Osteocyte (in vitro differentiated cells): ENCODE data around the gene ENPP1. TPM values are rescaled to one million over a fixed set of nuclear protein-coding genes. Genes with fewer than 3 reads are reported as not detected.

Experiments used
- DNase-seq: peaks from one replicate; pipeline ENCODE4 v3.0.0; 2021; ENCODE audit warnings: mixed read lengths; ENCODE audit not compliant: unreplicated experiment; ENCODE audit errors: extremely low spot score
- H3K27ac Mint-ChIP-seq: one replicate; pipeline ENCODE4 v1.8.0; 2021; ENCODE audit warnings: mild to moderate bottlenecking, mixed read lengths; ENCODE audit not compliant: unreplicated experiment
- H3K27me3 Mint-ChIP-seq: one replicate; pipeline ENCODE4 v1.8.0; 2021; ENCODE audit warnings: mixed read lengths; ENCODE audit not compliant: unreplicated experiment
- H3K36me3 Mint-ChIP-seq: one replicate; pipeline ENCODE4 v1.8.0; 2021; ENCODE audit warnings: mixed read lengths; ENCODE audit not compliant: unreplicated experiment
- H3K4me1 Mint-ChIP-seq: one replicate; pipeline ENCODE4 v1.8.0; 2021; ENCODE audit warnings: mixed read lengths; ENCODE audit not compliant: unreplicated experiment
- H3K4me3 Mint-ChIP-seq: one replicate; pipeline ENCODE4 v1.8.0; 2021; ENCODE audit warnings: mild to moderate bottlenecking, moderate library complexity, mixed read lengths; ENCODE audit not compliant: unreplicated experiment
- H3K9me3 Mint-ChIP-seq: one replicate; pipeline ENCODE4 v1.8.0; 2021; ENCODE audit warnings: mixed read lengths; ENCODE audit not compliant: unreplicated experiment
- CTCF ChIP-seq: fragments of 200-600 bp; sonication (generic); IDR thresholded peaks from 2 replicates; pipeline ENCODE4 v1.5.0; 2021; ENCODE audit warnings: antibody characterized with exemption, mild to moderate bottlenecking, moderate library complexity
- long read RNA-seq: library from polyadenylated mRNA; unstranded; transcript quantifications from one replicate; pipeline ENCODE4 v2.0.0, GENCODE V29; 2021
- total RNA-seq: library from RNA; stranded (reverse); gene quantifications from 2 replicates; pipeline ENCODE4 v1.2.1, GENCODE V29; 2021

The ENPP1 gene
- total RNA-seq, result 21.1 and 22.4 TPM in 2 replicates
- long read RNA-seq, full-length matches to known transcripts, result 7 of 20 reads
- long read RNA-seq, partial matches to known transcripts, result 10 of 20 reads
- long read RNA-seq, other reads (novel, unspliced or antisense), result 3 of 20 reads

GRCh38 chr6:131807644-131808459 is at the start of gene ENPP1:
Gene ENPP1, plus strand, starts transcription at chr6:131808020. Its CDS starts 16 bp downstream, at chr6:131808036.
- DNase-seq, result peak; percentile 86
- peaks cover 36% of the 10 kb centered on the region for H3K4me1 Mint-ChIP-seq

GRCh38 chr6:131758920-131759319 is 48.9 kb upstream of the ENPP1 start:
- TF ChIP-seq CTCF, result no peak
- Mint-ChIP-seq H3K27ac (no peak overlapping the region), H3K36me3 (no peaks in the 10 kb centered on the region), H3K9me3 (peaks cover 5% of the 10 kb centered on the region), H3K4me1 (peaks cover 20% of the 10 kb centered on the region), H3K4me3 (no peak overlapping the region), H3K27me3 (no peaks in the 10 kb centered on the region)
- DNase-seq, result no peak

More at GRCh38 chr6:131807644-131808459, at the start of gene ENPP1:
- TF ChIP-seq CTCF, result peak; percentile 26
- peak within 1 kb of the TSS; percentile 69 for H3K27ac Mint-ChIP-seq
- no peaks in the 10 kb centered on the region for H3K36me3 Mint-ChIP-seq
- H3K27me3 Mint-ChIP-seq, result no peaks in the 10 kb centered on the region
- no peaks in the 10 kb centered on the region for H3K9me3 Mint-ChIP-seq
- peak within 1 kb of the TSS; percentile 88 for H3K4me3 Mint-ChIP-seq

GRCh38 chr6:131761060-131761761 is 46.6 kb upstream of the ENPP1 start:
- H3K4me1 Mint-ChIP-seq, result peaks cover 13% of the 10 kb centered on the region
- H3K36me3 Mint-ChIP-seq, result no peaks in the 10 kb centered on the region
- no peak overlapping the region for H3K27ac Mint-ChIP-seq
- H3K9me3 Mint-ChIP-seq, result no peaks in the 10 kb centered on the region
- H3K4me3 Mint-ChIP-seq, result no peak overlapping the region
- H3K27me3 Mint-ChIP-seq, result no peaks in the 10 kb centered on the region
- no peak for DNase-seq
- no peak for TF ChIP-seq CTCF

- Mint-ChIP-seq H3K4me3 (no peak overlapping the region), H3K4me1 (peaks cover 13% of the 10 kb centered on the region), H3K9me3 (no peaks in the 10 kb centered on the region), H3K36me3 (no peaks in the 10 kb centered on the region), H3K27me3 (no peaks in the 10 kb centered on the region), H3K27ac (no peak overlapping the region)
- TF ChIP-seq CTCF, result no peak
- no peak for DNase-seq
These were observed 46.1 kb upstream of the ENPP1 start for GRCh38 chr6:131761762-131762067.

GRCh38 chr6:131762984-131763383 is 44.8 kb upstream of the ENPP1 start:
- DNase-seq, result no peak
- peaks cover 12% of the 10 kb centered on the region for H3K4me1 Mint-ChIP-seq

More at GRCh38 chr6:131762984-131763383, 44.8 kb upstream of the ENPP1 start:
- TF ChIP-seq CTCF, result no peak
- Mint-ChIP-seq H3K27ac (no peak overlapping the region), H3K4me3 (no peak overlapping the region), H3K27me3 (no peaks in the 10 kb centered on the region), H3K9me3 (no peaks in the 10 kb centered on the region), H3K36me3 (no peaks in the 10 kb centered on the region)
